ENCODE data around the gene ELF2.
"Not testable (repeated sequence)": the region's sequence is repeated elsewhere in the genome, so short reads cannot be mapped to it uniquely, and the experiment has no call there.

Gene ELF2

DNA sequence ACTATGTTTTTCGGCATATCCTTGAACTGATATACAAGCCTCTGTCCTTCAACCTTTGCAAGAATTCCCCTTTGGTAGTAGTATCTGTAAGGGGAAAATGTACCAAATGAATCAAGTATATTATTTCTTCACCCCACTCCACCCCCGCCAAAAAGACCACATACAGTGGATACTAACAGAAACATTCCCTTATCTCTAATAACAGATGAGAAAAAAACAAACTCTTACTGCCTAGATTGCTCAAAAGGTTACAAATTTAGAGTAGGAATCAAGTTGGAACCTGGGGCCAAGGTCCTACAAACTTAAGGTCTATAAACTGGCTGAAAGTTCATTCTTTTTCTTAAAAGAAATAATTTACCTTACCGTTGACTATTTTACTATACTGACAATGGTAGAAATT is 116.4 kb downstream of the ELF2 start:
- DNase-seq = no peak

DNA sequence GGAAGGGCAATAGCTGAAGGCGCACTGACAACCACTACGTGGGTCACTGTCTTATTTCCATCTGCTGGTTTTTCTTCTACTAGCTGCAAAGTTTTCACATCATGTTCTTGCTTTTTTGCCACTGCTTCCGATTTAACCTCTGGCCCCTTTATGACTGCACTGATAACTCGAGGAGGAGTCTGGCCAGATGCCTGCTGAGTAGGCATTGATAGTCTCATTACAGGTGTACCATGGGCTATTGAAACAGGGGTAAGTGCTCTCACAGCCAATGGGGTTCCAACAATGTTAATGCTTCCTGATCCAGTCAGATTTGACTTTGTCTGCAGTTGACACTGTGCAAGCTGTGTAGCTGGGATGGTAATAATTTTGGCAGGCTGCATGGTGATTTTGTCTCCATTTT is 118.0 kb downstream of the ELF2 start:
- peak; percentile 56 for DNase-seq

DNA sequence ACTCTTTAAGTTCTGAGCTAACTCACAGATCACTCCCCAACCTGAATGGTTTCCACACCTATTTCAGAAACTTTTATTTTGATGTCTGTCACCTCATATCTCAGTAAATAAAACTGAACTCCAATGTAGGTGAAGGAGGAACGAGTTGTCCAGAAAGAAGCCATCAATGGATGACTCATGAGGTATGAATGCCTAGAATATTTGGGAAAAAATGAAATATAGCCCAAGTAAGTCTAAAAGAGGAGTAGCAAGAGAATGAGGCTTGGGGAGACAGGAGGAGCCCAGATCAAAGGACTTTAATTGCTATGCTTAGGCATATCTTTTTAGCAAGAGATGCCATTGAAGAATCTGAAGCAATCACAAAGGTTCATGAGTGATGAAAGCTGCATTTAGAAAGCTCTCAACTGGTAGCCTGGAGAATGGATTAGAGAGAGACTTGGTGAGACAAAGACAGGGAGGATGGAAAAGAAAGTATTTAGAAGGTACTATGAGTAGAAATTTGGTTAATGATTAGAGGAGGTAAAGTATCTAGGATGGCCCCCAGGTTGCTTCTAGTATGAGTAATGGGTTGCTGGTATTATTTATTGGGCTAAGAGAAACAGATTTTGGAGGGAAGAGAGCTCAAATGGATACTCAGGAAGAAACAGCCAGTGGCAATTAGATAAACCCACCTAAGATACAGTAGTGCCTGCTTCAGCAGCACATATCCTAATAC is 122.1 kb downstream of the ELF2 start:
- no peak for DNase-seq

- no peak for DNase-seq
Observed at GRCh38 chr4:139053909-139054308, 123.1 kb downstream of the ELF2 start.

- DNase-seq = no peak
Observed at GRCh38 chr4:139050446-139050845, 126.6 kb downstream of the ELF2 start.

DNA sequence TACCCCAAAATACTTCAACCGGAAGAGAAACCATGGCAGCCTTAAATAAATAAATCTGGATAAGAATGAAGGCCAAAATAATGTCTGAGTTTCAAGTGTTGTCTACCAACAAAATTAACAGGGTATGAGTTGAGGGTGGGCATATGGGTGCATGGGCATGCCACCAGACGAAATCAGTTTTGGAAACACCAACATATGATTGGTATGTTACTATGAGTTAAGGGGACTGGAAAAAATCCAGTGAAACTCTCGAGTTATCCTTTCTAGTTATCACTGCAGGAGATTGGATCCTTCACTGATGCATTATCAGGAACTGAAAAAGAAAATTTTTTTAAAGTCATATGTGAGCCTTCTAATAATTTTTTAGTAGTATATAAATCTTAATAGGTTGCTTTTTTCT is 129.0 kb downstream of the ELF2 start:
- DNase-seq = no peak

GRCh38 chr4:139044291-139044690 is 132.7 kb downstream of the ELF2 start:
- no peak for DNase-seq

- DNase-seq = no peak
Observed at GRCh38 chr4:139042981-139043460, 134.0 kb downstream of the ELF2 start.

DNA sequence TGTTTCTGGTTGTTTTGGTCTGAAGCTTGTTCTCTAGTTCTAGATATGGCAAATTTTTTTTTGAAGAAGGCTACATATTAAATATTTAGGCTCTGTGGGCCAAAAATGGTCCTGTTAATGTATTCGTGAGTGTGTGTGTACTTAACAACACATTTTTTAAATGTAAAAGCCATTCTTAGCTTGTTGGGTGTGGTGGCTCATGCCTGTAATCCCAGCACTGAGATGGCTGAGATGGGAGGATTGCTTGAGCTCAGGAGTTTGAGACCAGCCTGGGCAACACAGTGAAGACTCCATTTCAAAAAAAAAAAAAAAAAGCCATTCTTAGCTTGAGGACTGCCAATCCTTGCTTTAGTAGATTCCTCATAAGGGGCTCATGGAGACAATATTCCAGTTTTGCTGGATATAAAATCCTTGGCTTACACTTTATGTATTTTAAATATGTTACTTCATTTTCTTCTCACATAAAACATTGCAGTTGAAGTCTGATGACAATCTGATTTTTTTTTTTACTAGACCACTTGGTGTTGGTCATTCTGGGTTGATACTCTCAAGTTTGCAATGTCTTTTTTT is 138.1 kb downstream of the ELF2 start:
- DNase-seq = no peak

DNA sequence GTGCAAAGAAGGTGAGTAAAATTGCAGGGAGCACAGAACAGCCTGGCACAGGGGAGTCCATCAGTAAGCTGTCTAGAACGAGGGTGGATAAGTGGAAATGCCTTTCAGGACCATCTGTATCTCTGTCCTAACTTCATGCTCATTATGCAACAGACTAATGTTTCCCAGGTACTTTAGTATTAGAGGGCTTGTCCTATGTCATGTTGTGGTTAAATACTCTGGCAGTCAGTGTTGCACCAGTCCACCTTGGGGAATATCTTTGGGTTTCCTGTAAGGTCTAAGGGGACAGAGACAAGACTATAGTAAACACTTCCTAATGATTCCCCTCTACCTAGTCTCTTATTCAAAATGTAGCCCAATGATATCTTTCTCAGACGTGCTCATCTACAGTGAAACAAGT is 140.1 kb downstream of the ELF2 start:
- DNase-seq = no peak

GRCh38 chr4:139035650-139036049 is 141.4 kb downstream of the ELF2 start:
- no peak for DNase-seq

DNA sequence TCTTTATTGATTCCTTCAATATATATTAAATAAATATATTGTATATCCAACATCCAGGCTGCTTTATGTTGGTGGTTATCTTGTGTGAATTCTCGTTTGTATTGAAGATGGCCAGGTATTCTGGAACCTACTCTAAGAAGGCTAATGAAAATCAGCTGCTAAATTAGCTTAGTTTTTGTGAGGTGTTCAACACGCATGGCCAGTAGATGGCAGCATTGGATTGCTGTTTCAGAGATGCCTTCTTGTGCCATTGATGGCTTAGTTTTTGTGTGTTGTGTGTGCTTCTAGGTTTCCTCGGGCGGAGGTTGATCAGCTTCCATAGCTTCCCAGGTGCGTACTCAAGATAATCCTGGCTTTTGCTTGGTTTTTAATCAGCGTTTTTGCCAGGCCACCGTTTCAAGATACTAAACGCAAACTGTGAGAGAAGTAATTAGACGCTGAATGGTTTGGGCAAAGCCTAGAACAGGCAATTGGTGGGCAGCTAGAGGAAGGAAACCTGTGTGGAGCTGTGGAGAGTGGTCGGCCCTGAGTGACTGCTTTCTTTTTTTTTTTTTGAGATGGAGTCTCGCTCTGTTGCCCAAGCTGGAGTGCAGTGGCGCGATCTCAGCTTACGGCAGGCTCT is 146.3 kb downstream of the ELF2 start:
- peak; percentile 76 for DNase-seq

DNA sequence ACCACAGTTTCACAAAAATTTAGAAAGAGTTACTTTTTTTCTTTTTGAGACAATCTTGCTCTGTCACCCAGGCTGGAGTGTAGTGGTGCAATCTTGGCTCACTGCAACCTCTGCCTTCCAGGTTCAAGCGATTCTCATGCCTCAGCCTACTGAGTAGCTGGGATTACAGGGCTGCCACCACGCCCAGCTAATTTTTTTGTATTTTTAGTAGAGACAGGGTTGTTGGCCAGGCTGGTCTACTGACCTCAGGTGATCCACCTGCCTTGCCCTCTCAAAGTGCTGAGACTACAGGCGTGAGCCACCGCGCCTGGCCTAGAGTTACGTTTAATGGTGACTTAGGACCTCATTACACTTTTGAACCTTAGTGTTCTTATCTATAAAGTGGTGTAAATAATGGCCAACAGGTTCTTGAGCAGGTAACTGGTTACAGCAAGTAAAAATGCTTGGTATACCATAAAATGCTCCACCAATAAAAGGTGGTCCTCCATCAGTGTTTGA is 147.1 kb downstream of the ELF2 start:
- DNase-seq = not testable (repeated sequence)

DNA sequence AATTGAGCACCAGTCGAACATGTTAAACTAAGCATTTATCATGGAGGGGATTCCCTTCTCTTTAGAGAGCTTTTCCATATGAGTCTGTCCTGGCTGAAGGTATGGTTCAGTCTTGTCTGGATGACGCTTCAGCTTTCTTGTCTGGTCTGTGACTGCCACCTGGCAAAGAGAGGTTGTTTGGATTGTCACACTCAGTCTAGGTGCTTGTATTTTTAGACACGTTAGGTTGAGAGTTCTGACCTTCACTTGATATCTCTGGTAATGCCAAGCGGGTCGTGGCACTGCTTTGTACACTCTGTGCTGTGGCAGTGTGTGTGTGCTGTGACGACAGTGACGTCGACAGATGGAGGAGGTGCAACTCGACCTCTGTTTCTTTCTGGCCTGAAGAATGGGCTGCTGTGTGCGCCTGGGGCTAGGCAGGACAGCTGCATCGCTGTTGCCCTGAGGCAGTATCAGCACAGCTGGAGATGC is 148.8 kb downstream of the ELF2 start:
- peak; percentile 68 for DNase-seq

DNA sequence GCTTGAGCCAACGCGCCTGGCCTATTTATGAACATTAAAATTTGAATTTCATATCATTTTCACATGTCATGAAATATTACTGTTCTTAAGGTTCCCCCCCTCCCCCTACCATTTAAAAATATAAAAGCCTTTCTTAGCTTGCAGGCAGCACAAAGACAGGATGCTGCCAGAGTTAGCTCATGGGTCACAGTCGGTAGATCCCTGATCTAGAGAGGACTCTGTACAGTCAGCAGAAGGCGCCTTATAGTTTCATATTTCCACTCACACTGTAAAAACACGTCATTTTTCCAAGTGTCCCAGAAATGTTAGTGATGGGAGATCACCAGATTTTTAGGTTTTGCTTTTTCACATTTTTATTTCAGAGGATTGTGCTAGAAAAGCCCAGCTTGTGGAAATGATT is 149.2 kb downstream of the ELF2 start:
- no peak for DNase-seq

DNA sequence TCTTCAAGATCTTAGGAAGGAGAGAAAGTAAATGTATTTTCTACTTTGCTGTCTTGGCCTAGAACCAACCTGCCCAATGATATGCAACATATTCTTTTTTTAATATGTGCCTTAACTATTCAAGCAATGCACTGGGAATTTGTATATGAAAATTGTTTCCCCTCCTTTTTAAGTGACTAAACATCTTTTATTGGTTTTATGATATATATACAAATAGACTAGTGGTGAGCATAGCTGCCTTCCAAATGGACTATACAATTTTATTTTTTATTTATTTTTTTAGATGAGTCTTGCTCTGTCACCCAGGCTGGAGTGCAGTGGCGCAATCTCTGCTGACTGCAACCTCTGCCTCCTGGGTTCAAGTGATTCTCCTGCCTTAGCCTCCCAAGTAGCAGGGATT is 151.2 kb downstream of the ELF2 start:
- no peak for DNase-seq

DNA sequence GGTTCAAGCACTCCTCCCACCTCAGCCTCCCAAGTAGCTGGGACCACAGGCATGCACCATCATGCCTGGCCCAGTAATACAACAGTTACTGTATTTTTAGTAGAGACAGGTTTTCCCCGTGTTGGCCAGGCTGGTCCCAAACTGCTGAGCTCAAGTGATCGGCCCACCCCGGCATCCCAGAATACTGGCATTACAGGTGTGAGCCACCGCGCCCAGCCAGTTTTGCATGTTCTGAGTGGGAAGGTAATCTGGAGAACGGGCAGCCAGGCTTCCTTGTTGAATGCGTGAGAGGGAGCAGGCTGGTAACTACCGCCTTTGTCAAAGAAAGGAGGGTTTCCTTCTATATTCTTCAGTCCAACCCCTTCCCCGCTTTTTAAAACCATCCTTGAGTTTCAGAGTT is 152.3 kb downstream of the ELF2 start:
- no peak for DNase-seq

GRCh38 chr4:139022835-139023234 is 154.2 kb downstream of the ELF2 start:
- DNase-seq = no peak

DNA sequence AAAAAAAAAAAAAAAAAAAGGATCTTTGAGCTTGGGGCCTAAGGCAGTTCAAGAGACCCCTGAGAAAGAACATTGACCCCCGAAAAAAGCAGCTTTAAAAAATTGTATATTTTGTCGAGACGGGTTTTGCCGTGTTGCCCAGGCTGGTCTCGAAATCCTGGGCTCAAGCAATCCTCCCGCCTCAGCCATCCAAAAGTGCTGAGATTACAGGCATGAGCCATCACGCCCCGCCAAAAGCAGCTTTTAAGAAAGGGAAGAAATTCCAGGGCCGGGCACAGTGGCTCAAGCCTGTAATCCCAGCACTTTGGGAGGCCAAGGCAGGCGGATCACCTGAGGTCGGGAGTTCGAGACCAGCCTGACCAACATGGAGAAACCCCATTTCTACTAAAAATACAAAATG is 155.9 kb downstream of the ELF2 start:
- DNase-seq = not testable (repeated sequence)

DNA sequence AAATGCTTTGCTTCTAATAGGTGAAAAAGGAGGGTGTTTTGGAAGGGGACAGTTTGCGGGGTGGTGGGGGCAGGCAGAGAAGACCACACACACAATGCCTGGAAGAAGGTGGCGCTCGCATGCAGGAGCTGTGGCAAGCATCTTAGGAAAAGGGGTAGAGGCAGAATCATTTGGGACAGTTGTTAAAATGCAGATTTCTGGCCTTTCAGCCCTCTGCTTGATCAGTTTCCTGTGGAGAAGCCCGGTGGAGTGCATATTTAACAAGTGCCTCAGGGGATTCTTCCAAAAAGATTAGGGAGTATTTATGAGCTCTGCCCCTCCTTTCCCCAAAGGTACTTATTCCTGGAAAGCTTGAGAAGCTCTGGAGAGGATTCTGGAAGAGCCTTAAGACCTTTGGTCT is 156.6 kb downstream of the ELF2 start:
- DNase-seq = peak; percentile 44

DNA sequence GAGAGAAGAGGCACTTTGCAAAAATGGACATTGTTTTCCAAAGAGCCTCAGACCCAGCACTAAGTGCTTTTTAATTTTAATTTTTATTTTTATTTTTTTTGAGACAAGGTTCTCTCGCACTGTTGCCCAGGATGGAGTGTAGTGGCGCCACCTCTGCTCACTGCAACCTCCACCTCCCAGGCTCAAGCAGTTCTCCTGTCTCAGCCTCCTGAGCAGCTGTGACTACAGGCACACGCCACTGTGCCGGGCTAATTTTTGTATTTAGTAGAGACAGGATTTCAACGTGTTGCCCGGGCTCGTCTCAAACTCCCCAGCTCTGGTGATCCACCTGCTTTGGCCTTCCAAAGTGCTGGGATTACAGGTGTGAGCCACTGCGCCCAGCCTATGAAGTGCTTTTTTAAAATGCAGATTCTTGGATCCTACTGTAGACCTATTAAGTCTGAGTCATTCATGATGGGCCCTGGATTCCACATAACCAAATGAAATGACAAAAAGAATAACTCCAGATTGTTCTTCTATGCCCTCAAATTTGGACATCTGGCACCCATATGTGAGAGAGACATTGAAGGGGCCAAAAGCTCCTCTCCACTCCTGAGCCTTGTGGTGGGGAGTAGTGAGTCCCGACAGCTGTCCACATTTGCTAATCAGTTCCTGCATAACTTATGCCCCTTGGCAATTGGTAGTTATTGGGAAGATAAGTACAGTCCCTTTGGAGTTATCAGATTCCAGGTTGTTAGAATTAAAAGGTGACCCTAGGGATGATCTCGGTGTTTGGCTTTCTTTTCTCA is 157.9 kb downstream of the ELF2 start:
- peak; percentile 79 for DNase-seq

DNA sequence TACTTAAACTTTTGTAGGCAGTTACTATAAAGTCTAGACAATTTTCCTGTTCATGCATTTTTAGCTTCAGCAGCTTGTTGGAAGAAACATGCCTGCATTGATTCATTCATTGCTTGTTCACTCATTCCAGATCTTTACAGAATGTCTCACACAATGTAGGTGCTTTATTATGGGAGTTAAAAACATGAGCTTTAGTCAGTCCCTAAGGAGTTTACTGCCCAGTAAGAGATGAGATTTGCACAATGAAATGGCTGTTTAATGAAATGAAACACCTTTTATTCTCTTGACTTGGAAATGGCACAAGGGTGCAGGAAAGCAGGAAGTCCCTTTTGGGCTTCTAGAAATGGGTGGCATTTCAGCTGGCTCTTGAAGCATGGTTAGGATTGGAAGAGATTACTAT is 158.5 kb downstream of the ELF2 start:
- DNase-seq = peak; percentile 35

DNA sequence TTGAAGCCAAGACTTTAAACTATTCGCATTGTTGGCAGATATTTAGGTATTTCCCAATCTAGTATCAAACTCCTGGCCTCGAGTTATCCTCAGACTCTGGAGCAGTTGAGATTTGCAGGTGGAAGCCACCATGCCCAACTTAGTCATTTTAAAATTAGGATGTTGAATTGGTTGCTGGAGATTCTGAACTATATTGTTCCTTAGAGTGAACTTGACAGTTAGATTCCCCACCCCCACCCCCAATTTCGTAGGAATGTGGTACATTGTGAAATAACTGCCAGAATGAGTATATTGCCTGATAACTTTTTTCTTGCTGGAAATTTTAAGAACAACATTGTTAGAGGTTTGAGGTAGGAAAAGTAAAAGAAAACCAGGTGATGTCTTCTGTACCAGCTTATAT is 159.2 kb downstream of the ELF2 start:
- no peak for DNase-seq

Measured in NCI-H69 (cell line).